ENCODE measurements around the gene NR3C1. TPM values are rescaled to one million over a fixed set of nuclear protein-coding genes. Genes with fewer than 3 reads are reported as not detected.

The NR3C1 gene
- total RNA-seq, 1 experiment from 2014 or later, result 16.0 TPM

DNA sequence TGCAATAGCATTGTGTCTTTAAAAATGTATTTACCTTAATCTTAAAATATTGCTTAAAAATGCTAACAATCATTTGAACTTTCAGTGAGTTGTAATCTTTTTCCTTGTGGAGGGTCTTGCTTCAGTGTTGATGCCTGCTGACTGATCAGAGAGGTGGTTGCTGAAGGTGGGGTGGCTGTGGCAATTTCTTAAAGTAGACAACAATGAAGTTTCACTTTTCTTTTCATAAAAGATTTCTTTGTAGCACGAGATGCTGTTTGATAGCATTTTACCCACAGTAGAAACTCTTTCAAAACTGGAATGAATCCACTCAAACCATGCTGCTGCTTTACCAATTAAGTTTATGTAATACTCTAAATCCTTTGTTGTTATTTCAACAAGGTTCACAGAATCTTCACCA, 50.8 kb downstream of the NR3C1 start:
- RAD21 ChIA-PET (ENCODE audit: low non-redundant PET in 1 of 2, low total read pairs in 2 of 2, uncharacterized antibody in 2 of 2, unreplicated experiment in 2 of 2), result no interaction called here
- intact Hi-C loops (cut with micrococcal nuclease), result no loop called here
- TF ChIP-seq SP1 (IDR thresholded peaks at IDR 0.05; ENCODE audit: low read depth) (no peak), JUND (IDR thresholded peaks at IDR 0.05) (no peak), CEBPB (IDR thresholded peaks at IDR 0.05; ENCODE audit: low read depth) (no peak), REST (IDR thresholded peaks at IDR 0.05; ENCODE audit: low read depth) (no peak), ZFX (IDR thresholded peaks at IDR 0.05) (no peak), MAX (IDR thresholded peaks at IDR 0.05) (no peak), EGR1 (IDR thresholded peaks at IDR 0.05; ENCODE audit: low read depth) (no peak), YY1 (IDR thresholded peaks at IDR 0.05; ENCODE audit: extremely low read depth, insufficient replicate concordance, low read depth, low read length) (no peak), CTCF (IDR thresholded peaks at IDR 0.05 in 2 of 3, conservative IDR thresholded peaks at IDR 0.05 in 1 of 3; ENCODE audit: borderline replicate concordance in 1 of 3, insufficient read depth in 1 of 3, low read depth in 2 of 3, low read length in 2 of 3) (no peak), CBX3 (IDR thresholded peaks at IDR 0.05; ENCODE audit: low read depth) (no peak), EZH2phosphoT487 (IDR thresholded peaks at IDR 0.05; ENCODE audit: borderline replicate concordance) (no peak)
- TF ChIP-seq, protein P1, sequence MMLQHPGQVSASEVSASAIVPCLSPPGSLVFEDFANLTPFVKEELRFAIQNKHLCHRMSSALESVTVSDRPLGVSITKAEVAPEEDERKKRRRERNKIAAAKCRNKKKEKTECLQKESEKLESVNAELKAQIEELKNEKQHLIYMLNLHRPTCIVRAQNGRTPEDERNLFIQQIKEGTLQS (IDR thresholded peaks at IDR 0.05), result no peak
- TF ChIP-seq, protein P2, sequence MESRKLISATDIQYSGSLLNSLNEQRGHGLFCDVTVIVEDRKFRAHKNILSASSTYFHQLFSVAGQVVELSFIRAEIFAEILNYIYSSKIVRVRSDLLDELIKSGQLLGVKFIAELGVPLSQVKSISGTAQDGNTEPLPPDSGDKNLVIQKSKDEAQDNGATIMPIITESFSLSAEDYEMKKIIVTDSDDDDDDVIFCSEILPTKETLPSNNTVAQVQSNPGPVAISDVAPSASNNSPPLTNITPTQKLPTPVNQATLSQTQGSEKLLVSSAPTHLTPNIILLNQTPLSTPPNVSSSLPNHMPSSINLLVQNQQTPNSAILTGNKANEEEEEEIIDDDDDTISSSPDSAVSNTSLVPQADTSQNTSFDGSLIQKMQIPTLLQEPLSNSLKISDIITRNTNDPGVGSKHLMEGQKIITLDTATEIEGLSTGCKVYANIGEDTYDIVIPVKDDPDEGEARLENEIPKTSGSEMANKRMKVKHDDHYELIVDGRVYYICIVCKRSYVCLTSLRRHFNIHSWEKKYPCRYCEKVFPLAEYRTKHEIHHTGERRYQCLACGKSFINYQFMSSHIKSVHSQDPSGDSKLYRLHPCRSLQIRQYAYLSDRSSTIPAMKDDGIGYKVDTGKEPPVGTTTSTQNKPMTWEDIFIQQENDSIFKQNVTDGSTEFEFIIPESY (IDR thresholded peaks at IDR 0.05; ENCODE audit: extremely low read depth, insufficient replicate concordance, low read length), result no peak
- Histone ChIP-seq H4K20me1 (ENCODE audit: insufficient read depth) (no peaks in the 10 kb centered on the region), H3K27ac (ENCODE audit: low read depth, low read length) (no peak overlapping the region), H3K9me3 (ENCODE audit: control insufficient read depth in 1 of 2, insufficient read depth in 1 of 2, low read depth in 1 of 2, low read length in 2 of 2) (no peaks in the 10 kb centered on the region), H3K9ac (ENCODE audit: low read length) (no peak overlapping the region), H3K4me1 (ENCODE audit: control insufficient read depth in 1 of 2, insufficient read depth in 2 of 2, low read length in 2 of 2) (peaks cover 27 to 43% of the 10 kb centered on the region in 2 experiments), H2AFZ (ENCODE audit: low read depth, low read length, poor library complexity, severe bottlenecking) (no peak overlapping the region), H3K4me3 (replicated peaks in 1 of 2; ENCODE audit: low read depth in 1 of 2, low read length in 2 of 2) (no peak overlapping the region), H3K4me2 (ENCODE audit: low read length) (no peak overlapping the region), H3K36me3 (ENCODE audit: control insufficient read depth in 1 of 2, insufficient read depth in 2 of 2, low read length in 2 of 2) (no peaks in the 10 kb centered on the region), H3K79me2 (ENCODE audit: insufficient read depth, low read length) (peaks cover 4% of the 10 kb centered on the region; the same call in 1 of the 2 replicates), H3K27me3 (ENCODE audit: insufficient read depth, low read length) (no peaks in the 10 kb centered on the region), H3K9me2 (ENCODE audit: insufficient read depth) (no peaks in the 10 kb centered on the region)
- BruUV-seq (replicated peaks), result no TSS peak
- ATAC-seq, result no peak
- CTCF ChIA-PET, result no interaction called here
- POLR2A ChIA-PET, result no interaction called here
- DNase-seq (ENCODE audit: low read depth, low spot score), result no peak

Data from HCT116 (cell line).